ENCODE measurements around the gene PCYT2.

DNA sequence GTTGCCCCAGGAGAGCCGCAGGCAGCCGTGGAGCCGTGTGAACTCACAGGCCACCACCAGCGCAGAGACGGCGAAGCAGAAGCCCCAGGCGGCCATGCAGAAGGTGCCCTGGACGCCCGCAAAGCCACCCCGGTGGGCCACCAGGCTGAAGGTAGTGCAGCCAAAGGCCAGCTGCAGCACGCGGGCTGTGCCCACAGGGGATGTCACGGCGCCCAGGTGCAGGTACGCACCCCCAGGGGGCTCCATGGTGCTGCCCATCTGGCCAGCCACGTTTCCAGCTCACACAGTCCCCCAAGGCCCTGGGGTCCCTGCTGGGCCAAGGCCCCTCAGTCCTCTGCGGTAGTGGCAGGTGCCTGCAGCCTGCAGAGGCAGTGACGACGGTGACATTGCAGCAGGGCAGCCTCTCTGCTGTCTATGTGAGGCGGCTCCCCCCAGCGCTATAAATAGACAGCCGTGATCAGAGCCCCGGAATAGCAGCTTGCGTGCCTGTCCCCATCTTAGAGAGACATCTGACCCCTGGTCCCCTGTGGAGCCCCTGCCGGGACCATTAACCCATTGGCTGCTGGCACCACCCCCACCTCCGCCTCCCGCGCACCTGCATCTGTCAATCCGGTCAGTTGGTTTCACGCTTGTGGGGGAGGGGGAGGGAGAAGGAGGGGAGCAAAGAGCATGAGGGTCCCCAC lies 30.4 kb upstream of the PCYT2 start:
- TF ChIP-seq POLR2AphosphoS5 (IDR thresholded peaks at IDR 0.05; ENCODE audit: low read depth, low read length), result no peak
- TF ChIP-seq TAF1 (IDR thresholded peaks at IDR 0.05; ENCODE audit: low read depth, low read length), result no peak
- TF ChIP-seq POLR2A (IDR thresholded peaks at IDR 0.05; ENCODE audit: low read depth, low read length), result no peak
- TF ChIP-seq PAX5 (IDR thresholded peaks at IDR 0.05; ENCODE audit: insufficient read depth, low read length, severe bottlenecking), result no peak
- TF ChIP-seq SPI1 (IDR thresholded peaks at IDR 0.05; ENCODE audit: low read depth, low read length), result no peak
- TF ChIP-seq POU2F2 (IDR thresholded peaks at IDR 0.05; ENCODE audit: low read depth, low read length), result no peak

All from GM12891 (cell line).